Neural cell (in vitro differentiated cells): ENCODE results near the gene ZFP64.

Source experiments
- CTCF ChIP-seq: fragments of 450-650 bp; IDR thresholded peaks from 2 replicates; pipeline ENCODE4 v1.5.1; 2014; ENCODE audit warnings: antibody characterized with exemption, mild to moderate bottlenecking, moderate library complexity; ENCODE audit not compliant: poor library complexity, severe bottlenecking
- EP300 ChIP-seq: fragments of 450-650 bp; conservative IDR thresholded peaks from 2 replicates; pipeline ENCODE4 v1.6.1; 2014; ENCODE audit warnings: antibody characterized with exemption, mild to moderate bottlenecking, moderate library complexity; ENCODE audit not compliant: poor library complexity, severe bottlenecking
- POLR2AphosphoS5 ChIP-seq: IDR thresholded peaks from 2 replicates; pipeline ENCODE4 v1.6.1; 2012
- SMC3 ChIP-seq: fragments of 450-650 bp; conservative IDR thresholded peaks from 2 replicates; pipeline ENCODE4 v1.6.1; 2014; ENCODE audit warnings: antibody characterized with exemption, mild to moderate bottlenecking, moderate library complexity; ENCODE audit not compliant: poor library complexity
- TF ChIP-seq, protein P1 (sequence below): IDR thresholded peaks from 2 replicates; pipeline ENCODE4 v1.6.1; 2012; ENCODE audit warnings: borderline replicate concordance

GRCh38 chr20:52150440-52151258 lies 40.9 kb downstream of the ZFP64 start:
- TF ChIP-seq CTCF = peak; percentile 85
- no peak for TF ChIP-seq EP300
- TF ChIP-seq POLR2AphosphoS5 = no peak
- TF ChIP-seq, protein P1, sequence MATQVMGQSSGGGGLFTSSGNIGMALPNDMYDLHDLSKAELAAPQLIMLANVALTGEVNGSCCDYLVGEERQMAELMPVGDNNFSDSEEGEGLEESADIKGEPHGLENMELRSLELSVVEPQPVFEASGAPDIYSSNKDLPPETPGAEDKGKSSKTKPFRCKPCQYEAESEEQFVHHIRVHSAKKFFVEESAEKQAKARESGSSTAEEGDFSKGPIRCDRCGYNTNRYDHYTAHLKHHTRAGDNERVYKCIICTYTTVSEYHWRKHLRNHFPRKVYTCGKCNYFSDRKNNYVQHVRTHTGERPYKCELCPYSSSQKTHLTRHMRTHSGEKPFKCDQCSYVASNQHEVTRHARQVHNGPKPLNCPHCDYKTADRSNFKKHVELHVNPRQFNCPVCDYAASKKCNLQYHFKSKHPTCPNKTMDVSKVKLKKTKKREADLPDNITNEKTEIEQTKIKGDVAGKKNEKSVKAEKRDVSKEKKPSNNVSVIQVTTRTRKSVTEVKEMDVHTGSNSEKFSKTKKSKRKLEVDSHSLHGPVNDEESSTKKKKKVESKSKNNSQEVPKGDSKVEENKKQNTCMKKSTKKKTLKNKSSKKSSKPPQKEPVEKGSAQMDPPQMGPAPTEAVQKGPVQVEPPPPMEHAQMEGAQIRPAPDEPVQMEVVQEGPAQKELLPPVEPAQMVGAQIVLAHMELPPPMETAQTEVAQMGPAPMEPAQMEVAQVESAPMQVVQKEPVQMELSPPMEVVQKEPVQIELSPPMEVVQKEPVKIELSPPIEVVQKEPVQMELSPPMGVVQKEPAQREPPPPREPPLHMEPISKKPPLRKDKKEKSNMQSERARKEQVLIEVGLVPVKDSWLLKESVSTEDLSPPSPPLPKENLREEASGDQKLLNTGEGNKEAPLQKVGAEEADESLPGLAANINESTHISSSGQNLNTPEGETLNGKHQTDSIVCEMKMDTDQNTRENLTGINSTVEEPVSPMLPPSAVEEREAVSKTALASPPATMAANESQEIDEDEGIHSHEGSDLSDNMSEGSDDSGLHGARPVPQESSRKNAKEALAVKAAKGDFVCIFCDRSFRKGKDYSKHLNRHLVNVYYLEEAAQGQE = no peak
- peak; percentile 78 for TF ChIP-seq SMC3
